ENCODE measurements around the gene CHMP1B.

CHMP1B gene

GRCh38 chr18:11851146-11851805 lies at the start of gene CHMP1B:
Gene CHMP1B, plus strand, starts transcription at chr18:11851413. Its CDS starts 99 bp downstream, at chr18:11851512.
- H4K20me1 ChIP-seq (ENCODE audit: insufficient read depth, low read length), result no peaks in the 10 kb centered on the region
- H2AFZ ChIP-seq (ENCODE audit: low read depth, low read length), result peak within 1 kb of the TSS; percentile 97
- peak within 1 kb of the TSS; percentile 95 for H3K4me2 ChIP-seq (ENCODE audit: low read length)
- TF ChIP-seq CTCF (IDR thresholded peaks at IDR 0.05; ENCODE audit: low read depth, low read length), result no peak
- no peak for TF ChIP-seq EZH2phosphoT487 (IDR thresholded peaks at IDR 0.05; ENCODE audit: low read depth)
- peaks cover 17% of the 10 kb centered on the region for H3K4me1 ChIP-seq (ENCODE audit: low read length)
- H3K27ac ChIP-seq (ENCODE audit: low read length), result peak within 1 kb of the TSS; percentile 48
- no peaks in the 10 kb centered on the region for H3K9me3 ChIP-seq (ENCODE audit: insufficient read depth, low read length)
- peak within 1 kb of the TSS; percentile 94 for H3K4me3 ChIP-seq (ENCODE audit: low read length)
- peak within 1 kb of the TSS; percentile 77 for H3K9ac ChIP-seq (ENCODE audit: low read length)
- no peaks in the 10 kb centered on the region; the same call in 1 of the 2 replicates for H3K27me3 ChIP-seq (ENCODE audit: low read depth, low read length)
- H3K79me2 ChIP-seq (ENCODE audit: low read length), result peaks cover 25% of the 10 kb centered on the region
- H3K36me3 ChIP-seq (replicated peaks; ENCODE audit: low read depth, low read length), result peaks cover 4% of the 10 kb centered on the region

- no peak for TF ChIP-seq EZH2phosphoT487 (IDR thresholded peaks at IDR 0.05; ENCODE audit: low read depth)
- Histone ChIP-seq H3K27me3 (ENCODE audit: low read depth, low read length) (peaks cover 3% of the 10 kb centered on the region; the same call in 1 of the 2 replicates), H4K20me1 (ENCODE audit: insufficient read depth, low read length) (no peaks in the 10 kb centered on the region), H2AFZ (ENCODE audit: low read depth, low read length) (no peak overlapping the region), H3K9ac (ENCODE audit: low read length) (no peak overlapping the region), H3K79me2 (ENCODE audit: low read length) (no peaks in the 10 kb centered on the region), H3K27ac (ENCODE audit: low read length) (no peak overlapping the region), H3K36me3 (replicated peaks; ENCODE audit: low read depth, low read length) (no peaks in the 10 kb centered on the region), H3K4me1 (ENCODE audit: low read length) (no peaks in the 10 kb centered on the region), H3K9me3 (ENCODE audit: insufficient read depth, low read length) (no peaks in the 10 kb centered on the region), H3K4me2 (ENCODE audit: low read length) (no peak overlapping the region), H3K4me3 (ENCODE audit: low read length) (no peak overlapping the region)
Measured at GRCh38 chr18:11801573-11801972, 49.6 kb upstream of the CHMP1B start.

GRCh38 chr18:11802158-11802557 lies 49.1 kb upstream of the CHMP1B start:
- H3K9me3 ChIP-seq (ENCODE audit: insufficient read depth, low read length), result no peaks in the 10 kb centered on the region
- TF ChIP-seq EZH2phosphoT487 (IDR thresholded peaks at IDR 0.05; ENCODE audit: low read depth), result no peak
- no peak for TF ChIP-seq CTCF (IDR thresholded peaks at IDR 0.05; ENCODE audit: low read depth, low read length)
- H3K4me3 ChIP-seq (ENCODE audit: low read length), result no peak overlapping the region
- H3K27ac ChIP-seq (ENCODE audit: low read length), result no peak overlapping the region
- H3K27me3 ChIP-seq (ENCODE audit: low read depth, low read length), result peaks cover 3% of the 10 kb centered on the region; the same call in 1 of the 2 replicates
- H3K36me3 ChIP-seq (replicated peaks; ENCODE audit: low read depth, low read length), result no peaks in the 10 kb centered on the region
- H3K4me1 ChIP-seq (ENCODE audit: low read length), result no peaks in the 10 kb centered on the region
- no peaks in the 10 kb centered on the region for H4K20me1 ChIP-seq (ENCODE audit: insufficient read depth, low read length)
- H3K4me2 ChIP-seq (ENCODE audit: low read length), result no peak overlapping the region
- H2AFZ ChIP-seq (ENCODE audit: low read depth, low read length), result no peak overlapping the region
- no peak overlapping the region for H3K9ac ChIP-seq (ENCODE audit: low read length)
- H3K79me2 ChIP-seq (ENCODE audit: low read length), result no peaks in the 10 kb centered on the region

- H4K20me1 ChIP-seq (ENCODE audit: insufficient read depth, low read length), result no peaks in the 10 kb centered on the region
Measured at GRCh38 chr18:11802586-11802985, 48.6 kb upstream of the CHMP1B start.

More at GRCh38 chr18:11802586-11802985, 48.6 kb upstream of the CHMP1B start:
- TF ChIP-seq CTCF (IDR thresholded peaks at IDR 0.05; ENCODE audit: low read depth, low read length) (no peak), EZH2phosphoT487 (IDR thresholded peaks at IDR 0.05; ENCODE audit: low read depth) (no peak)
- no peak overlapping the region for H2AFZ ChIP-seq (ENCODE audit: low read depth, low read length)
- H3K9me3 ChIP-seq (ENCODE audit: insufficient read depth, low read length), result no peaks in the 10 kb centered on the region
- H3K27me3 ChIP-seq (ENCODE audit: low read depth, low read length), result peaks cover 3% of the 10 kb centered on the region; the same call in 1 of the 2 replicates
- no peak overlapping the region for H3K27ac ChIP-seq (ENCODE audit: low read length)
- H3K79me2 ChIP-seq (ENCODE audit: low read length), result no peaks in the 10 kb centered on the region
- H3K4me2 ChIP-seq (ENCODE audit: low read length), result no peak overlapping the region
- no peaks in the 10 kb centered on the region for H3K4me1 ChIP-seq (ENCODE audit: low read length)
- H3K4me3 ChIP-seq (ENCODE audit: low read length), result no peak overlapping the region
- no peaks in the 10 kb centered on the region for H3K36me3 ChIP-seq (replicated peaks; ENCODE audit: low read depth, low read length)
- no peak overlapping the region for H3K9ac ChIP-seq (ENCODE audit: low read length)
